NCI-H1092 (cell line): ENCODE measurements around the gene MUC21.
"Not testable (repeated sequence)": the region's sequence is repeated elsewhere in the genome, so short reads cannot be mapped to it uniquely, and the experiment has no call there.

Experiments used
- DNase-seq: peaks from one replicate; lab custom pipeline; 2025; lab: John Stamatoyannopoulos, UW

The MUC21 gene

GRCh38 chr6:30969171-30969570 is 14.3 kb upstream of the MUC21 start:
- DNase-seq, result not testable (repeated sequence)

- no peak for DNase-seq
Observed at GRCh38 chr6:30970946-30971345, 12.6 kb upstream of the MUC21 start.

DNA sequence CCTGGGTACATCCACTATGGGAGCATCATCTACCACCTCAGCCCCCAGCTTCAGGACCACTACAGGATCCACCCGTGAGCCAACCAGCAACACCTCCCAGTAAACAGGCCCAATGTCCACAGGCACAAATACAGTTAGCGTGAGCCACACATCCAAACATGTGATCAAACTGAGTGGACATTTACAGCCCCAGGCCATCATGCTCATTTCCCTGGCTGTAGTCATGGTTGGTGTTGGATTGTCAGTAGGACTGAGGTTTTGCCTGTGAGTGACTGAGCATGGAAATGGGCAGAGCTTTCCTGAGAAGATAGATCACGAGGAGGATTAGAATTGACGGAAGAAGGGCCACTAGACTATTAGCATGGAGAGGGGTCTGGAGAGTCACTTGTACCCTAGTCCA is 10.7 kb upstream of the MUC21 start:
- DNase-seq, result no peak

GRCh38 chr6:30974490-30975252 is 8.8 kb upstream of the MUC21 start:
- no peak for DNase-seq

DNA sequence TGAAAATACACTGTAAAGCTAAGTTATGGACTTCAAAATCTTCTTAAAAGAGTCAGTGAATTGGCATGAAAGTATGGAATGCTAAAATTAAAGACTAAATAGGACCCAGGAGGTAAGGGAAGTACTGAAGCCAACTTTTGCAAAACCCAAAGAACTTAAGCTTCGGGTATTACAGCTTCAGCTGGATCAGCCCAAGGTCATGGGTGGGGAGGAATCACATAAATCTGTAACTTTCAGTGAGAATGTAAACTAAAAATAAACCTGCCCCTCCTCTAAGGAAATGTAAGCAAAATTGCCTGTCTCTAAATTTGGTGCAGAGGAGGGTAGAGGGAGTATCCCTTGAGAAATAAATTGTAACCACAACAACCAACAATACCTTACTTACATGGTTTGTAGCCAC is 4.4 kb upstream of the MUC21 start:
- no peak for DNase-seq

DNA sequence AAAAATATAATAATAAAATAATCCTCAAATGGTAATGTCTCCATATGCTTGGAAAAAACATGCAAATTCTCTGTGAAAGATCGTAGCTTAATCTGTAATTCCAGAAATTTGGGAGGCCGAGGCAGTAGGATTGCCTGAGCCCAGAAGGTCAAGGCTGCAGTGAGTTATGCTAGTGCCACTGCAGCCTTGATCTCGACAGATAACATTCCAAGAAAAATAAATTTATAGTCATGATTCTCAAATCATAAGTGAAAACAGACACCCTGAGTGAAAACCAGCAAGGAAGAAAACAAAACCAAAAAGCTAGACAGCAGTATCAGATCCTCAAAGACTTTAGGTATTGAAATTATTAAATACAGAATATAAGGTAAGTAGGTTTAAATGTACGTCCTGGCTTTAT is 3.8 kb upstream of the MUC21 start:
- no peak for DNase-seq

GRCh38 chr6:30981942-30982772 is 1.4 kb upstream of the MUC21 start:
- DNase-seq, result no peak

- no peak for DNase-seq
Observed at GRCh38 chr6:30985490-30985889, 2.0 kb downstream of the MUC21 start.

DNA sequence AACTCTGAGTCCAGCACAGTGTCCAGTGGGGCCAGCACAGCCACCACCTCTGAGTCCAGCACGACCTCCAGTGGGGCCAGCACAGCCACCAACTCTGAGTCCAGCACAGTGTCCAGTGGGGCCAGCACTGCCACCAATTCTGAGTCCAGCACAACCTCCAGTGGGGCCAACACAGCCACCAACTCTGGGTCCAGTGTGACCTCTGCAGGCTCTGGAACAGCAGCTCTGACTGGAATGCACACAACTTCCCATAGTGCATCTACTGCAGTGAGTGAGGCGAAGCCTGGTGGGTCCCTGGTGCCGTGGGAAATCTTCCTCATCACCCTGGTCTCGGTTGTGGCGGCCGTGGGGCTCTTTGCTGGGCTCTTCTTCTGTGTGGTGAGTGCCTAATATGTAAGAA is 3.8 kb downstream of the MUC21 start:
- no peak for DNase-seq

GRCh38 chr6:30988209-30988825 is 4.8 kb downstream of the MUC21 start:
- DNase-seq, result no peak

- DNase-seq, result no peak
Observed at GRCh38 chr6:30990422-30991086, 7.0 kb downstream of the MUC21 start.

DNA sequence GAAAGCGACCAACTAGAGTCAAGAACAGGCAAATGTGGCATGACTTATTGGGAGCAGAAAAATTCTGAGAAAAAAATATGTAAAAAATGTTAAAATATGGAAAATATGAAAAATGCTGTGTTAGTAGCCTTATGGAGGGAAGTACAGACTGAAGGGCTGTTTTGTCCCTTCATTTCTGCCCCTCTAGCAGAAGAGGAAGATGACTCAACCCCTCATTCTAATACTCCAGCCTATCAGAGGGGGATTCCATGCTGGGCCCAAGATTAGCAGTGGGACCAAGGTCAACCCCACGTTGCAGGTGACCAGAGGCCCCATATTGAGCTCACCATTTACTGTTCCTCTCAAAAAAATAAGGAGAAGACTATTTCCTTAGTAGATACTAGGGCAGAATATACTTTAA is 8.4 kb downstream of the MUC21 start:
- no peak for DNase-seq

DNA sequence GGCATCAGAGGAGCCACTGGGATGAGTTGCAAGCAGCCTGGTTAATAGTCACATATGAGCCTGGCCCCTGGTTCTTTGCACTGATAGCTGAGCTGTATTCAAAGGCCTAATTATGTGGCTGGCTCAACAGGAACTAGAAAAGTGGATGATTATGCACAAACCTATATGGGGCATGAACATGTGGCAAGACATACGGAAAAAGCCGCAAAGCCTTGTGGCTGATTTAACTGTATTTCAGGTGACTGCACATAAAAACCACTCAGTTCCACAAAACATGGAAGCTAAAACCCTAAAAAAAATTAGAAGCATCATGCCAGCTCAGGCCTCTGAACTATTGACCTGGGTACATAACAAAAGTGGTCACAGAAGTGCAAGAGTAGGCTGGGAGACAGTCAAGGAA is 13.8 kb downstream of the MUC21 start:
- no peak for DNase-seq

DNA sequence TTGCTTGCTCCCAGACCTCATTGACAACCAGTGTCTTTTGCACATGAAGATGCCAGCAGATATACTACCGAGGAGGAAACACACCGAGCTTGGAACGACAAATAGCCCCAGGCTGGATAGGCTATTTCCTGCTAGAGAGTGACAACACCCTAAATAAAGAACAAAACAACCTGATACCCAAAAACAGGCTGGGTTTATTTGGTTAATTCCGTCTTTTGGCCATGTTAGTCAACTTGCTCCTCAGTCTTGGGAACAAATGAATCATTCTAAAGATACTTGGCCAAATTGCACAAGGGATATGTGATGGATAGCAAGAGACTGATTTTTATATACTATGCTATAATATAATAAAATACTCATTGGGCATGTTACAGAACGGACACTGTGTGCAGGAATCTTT is 15.3 kb downstream of the MUC21 start:
- no peak for DNase-seq

GRCh38 chr6:31000067-31000860 is 16.7 kb downstream of the MUC21 start:
- DNase-seq, result not testable (repeated sequence)

GRCh38 chr6:31001281-31001888 is 17.9 kb downstream of the MUC21 start:
- DNase-seq, result no peak

DNA sequence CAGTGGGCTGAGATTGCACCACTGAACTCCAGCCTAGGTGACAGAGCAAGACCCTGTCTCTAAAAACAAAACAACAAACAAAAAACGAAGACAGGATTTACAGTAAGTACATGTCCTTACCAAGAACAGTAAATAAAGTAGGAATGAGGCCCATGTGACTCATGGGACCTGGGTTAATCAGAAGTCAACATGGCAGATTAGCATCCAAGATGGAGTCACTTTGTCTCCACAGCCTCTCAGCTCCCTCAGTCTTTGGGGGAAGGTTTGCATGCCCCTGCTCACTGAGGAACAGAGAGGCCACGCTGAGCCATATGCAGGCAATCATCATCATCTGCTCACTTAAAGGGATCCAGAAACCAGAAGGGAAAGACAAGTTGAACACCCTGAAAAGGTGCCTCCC is 19.0 kb downstream of the MUC21 start:
- DNase-seq, result no peak

- no peak for DNase-seq
Observed at GRCh38 chr6:31004794-31005193, 21.3 kb downstream of the MUC21 start.

DNA sequence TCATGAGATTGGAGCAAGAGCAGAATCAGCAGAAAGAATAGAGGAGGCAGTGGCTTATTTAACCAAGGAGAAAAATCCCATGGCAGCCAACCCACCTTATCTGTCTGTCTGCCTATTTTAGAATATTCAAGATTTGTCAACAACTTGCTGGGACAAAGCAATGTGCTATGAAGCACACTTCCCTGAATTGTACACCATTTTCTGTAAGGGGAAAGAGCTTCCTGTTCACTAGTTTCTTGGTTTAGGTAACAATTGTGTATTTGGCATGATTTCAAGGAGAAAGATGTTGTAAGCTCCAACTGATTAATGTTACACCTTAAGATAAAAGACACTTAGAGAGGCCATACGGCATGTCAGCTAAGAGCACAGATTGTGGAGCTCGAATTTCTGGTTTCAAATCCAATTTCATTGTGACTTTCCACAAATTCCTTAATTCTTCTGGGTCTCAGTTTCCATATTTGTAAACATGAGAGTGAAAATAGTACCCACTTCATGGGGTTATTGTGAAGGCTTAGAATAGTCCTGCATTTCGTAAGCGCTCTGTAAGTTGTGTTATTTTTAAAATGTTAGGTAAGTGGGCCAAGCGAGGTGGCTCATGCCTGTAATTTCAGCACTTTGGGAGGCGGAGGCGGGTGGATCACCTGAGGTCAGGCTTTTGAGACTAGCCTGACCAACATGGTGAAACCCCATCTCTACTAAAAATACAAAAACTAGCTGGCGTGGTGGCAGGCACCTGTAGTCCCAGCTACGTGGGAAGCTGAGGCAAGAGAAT is 21.9 kb downstream of the MUC21 start:
- no peak for DNase-seq

DNA sequence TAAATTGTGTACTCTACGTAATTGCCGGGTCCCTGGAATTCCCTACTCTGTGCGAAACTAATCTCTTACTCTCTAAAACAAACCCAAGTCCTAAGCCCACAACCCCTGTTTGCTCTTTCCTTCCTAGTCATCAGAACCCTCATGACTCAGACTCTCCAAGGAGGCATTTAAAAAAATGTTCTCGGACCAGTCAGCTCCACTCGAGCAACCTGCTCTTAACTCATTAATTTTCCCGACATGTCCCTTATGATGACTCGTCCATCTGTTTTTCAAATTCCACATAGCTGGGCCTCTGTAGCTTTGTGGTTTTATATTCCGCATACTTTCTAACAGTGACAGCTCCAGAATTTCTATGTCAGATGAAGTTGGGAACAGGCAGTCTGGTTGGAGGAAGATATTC is 24.2 kb downstream of the MUC21 start:
- DNase-seq, result no peak
